HUES64 (cell line): ENCODE data around the gene PACSIN3.
"Not testable (repeated sequence)": the region's sequence is repeated elsewhere in the genome, so short reads cannot be mapped to it uniquely, and the experiment has no call there.

ENCODE experiments used
- H3K27ac ChIP-seq: 2 replicates; pipeline ENCODE4 v1.7.0; 2013; ENCODE audit warnings: low read depth, low read length, inconsistent platforms
- H3K27me3 ChIP-seq: 2 replicates; pipeline ENCODE4 v1.6.1; 2013; ENCODE audit warnings: mild to moderate bottlenecking, low read length; ENCODE audit not compliant: insufficient read depth
- H3K36me3 ChIP-seq: 2 replicates; pipeline ENCODE4 v1.6.1; 2013; ENCODE audit warnings: mild to moderate bottlenecking, low read length; ENCODE audit not compliant: insufficient read depth
- H3K4me1 ChIP-seq: 2 replicates; pipeline ENCODE4 v1.6.1; 2013; ENCODE audit warnings: mild to moderate bottlenecking, low read length, moderate library complexity; ENCODE audit not compliant: insufficient read depth
- H3K4me3 ChIP-seq: 2 replicates; pipeline ENCODE4 v1.5.1; 2013; ENCODE audit warnings: mild to moderate bottlenecking, low read length, moderate library complexity
- H3K9ac ChIP-seq: 2 replicates; pipeline ENCODE4 v1.6.1; 2013; ENCODE audit warnings: mild to moderate bottlenecking, low read depth, low read length
- H3K9me3 ChIP-seq: 2 replicates; pipeline ENCODE4 v1.6.1; 2013; ENCODE audit warnings: low read depth, low read length; ENCODE audit not compliant: insufficient read depth
- WGBS: fragments of 150-250, 120-280 bp; methylation state at CpG from one replicate; pipeline ENCODE4 v1.1.7; 2013; ENCODE audit warnings: missing lambda C conversion rate; 5-methylcytosine and 5-hydroxymethylcytosine counted together

The PACSIN3 gene

DNA sequence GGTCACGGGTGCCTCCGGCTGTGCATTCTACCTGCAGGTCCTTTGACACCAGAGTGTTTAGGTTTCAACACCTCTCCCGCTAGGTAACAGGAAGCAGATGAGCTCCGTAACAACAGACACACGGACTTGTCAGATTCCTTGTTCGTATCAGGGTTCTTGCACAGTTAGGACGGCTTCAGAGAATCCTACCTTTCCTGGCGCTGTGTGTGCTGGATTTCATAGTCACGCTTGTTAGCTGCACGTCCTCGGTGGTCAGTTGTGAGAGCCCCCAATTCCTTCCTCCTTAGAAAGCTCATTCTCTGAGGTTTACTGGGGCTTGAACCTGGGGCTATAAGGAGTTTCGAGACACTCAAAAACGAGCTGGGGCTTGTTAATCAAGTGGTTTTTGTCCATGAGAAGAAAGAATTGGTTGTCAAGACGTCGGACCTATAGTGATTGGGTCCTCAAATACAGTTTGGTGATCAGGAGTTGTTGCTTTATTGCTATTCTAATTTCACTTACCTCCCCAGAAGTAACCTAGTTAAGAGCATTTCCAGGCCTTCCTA, 29.2 kb upstream of the PACSIN3 start:
- H3K36me3 ChIP-seq = peaks cover 19% of the 10 kb centered on the region
- H3K4me3 ChIP-seq = peak overlapping the region; percentile 79
- peak overlapping the region; percentile 96 for H3K9ac ChIP-seq
- H3K27me3 ChIP-seq = no peaks in the 10 kb centered on the region
- peaks cover 15% of the 10 kb centered on the region; the same call in 1 of the 2 replicates for H3K4me1 ChIP-seq
- H3K27ac ChIP-seq = peak overlapping the region; percentile 91
- H3K9me3 ChIP-seq = no peaks in the 10 kb centered on the region
- 5% methylated on average over 15 of the region's 15 CpGs for WGBS

GRCh38 chr11:47213950-47214565, 27.8 kb upstream of the PACSIN3 start:
- WGBS = 89% methylated on average over 20 of the region's 20 CpGs
- H3K36me3 ChIP-seq = peaks cover 8% of the 10 kb centered on the region
- H3K4me1 ChIP-seq = peaks cover 15% of the 10 kb centered on the region; the same call in 1 of the 2 replicates
- peak overlapping the region; percentile 79 for H3K4me3 ChIP-seq
- peak overlapping the region; percentile 54 for H3K9ac ChIP-seq
- H3K27me3 ChIP-seq = no peaks in the 10 kb centered on the region
- H3K27ac ChIP-seq = no peak overlapping the region
- H3K9me3 ChIP-seq = no peaks in the 10 kb centered on the region

DNA sequence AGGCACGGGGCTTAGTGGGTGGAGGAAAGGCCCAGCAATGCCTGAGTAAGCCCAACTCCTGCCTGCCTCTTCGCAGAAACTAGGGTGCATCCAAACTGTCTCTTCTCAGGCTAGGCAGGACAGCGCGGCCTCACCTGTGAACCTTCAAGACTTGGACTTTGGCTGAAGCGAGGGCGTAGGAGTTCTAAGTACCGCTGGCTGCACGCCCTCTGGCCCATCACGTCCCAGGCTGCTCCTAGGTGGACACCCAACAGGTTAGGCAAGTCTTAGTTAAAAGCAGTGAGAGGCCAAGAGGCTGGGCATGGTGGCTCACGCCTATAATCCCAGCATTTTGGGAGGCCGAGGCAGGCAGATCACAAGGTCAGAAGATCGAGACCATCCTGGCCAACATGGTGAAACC, 26.7 kb upstream of the PACSIN3 start:
- Histone ChIP-seq H3K9ac (no peak overlapping the region), H3K27me3 (no peaks in the 10 kb centered on the region), H3K4me1 (peaks cover 15% of the 10 kb centered on the region; the same call in 1 of the 2 replicates), H3K36me3 (peaks cover 2% of the 10 kb centered on the region), H3K27ac (no peak overlapping the region), H3K4me3 (no peak overlapping the region), H3K9me3 (no peaks in the 10 kb centered on the region)
- 93% methylated on average over 12 of the region's 12 CpGs for WGBS

DNA sequence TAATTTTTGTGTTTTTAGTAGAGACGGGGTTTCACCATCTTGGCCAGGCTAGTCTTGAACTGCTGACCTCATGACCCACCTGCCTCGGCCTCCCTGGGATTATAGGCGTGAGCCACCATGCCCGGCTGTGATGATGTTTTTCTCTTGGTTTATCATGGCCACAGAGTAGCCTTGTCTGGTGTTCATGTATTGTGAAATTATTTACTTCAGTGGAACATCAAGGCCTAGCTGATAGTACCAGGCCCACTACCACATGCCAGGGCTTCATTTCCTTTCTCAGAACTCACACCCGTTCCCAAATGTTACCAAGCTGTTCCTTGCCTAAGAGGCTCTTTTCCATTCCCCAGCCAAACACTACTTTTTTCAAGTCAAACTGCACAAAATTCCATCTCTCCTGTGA, 22.4 kb upstream of the PACSIN3 start:
- H3K36me3 ChIP-seq = no peaks in the 10 kb centered on the region
- H3K9ac ChIP-seq = no peak overlapping the region
- H3K4me3 ChIP-seq = no peak overlapping the region
- WGBS = 94% methylated on average over 5 of the region's 5 CpGs
- no peak overlapping the region for H3K27ac ChIP-seq
- H3K4me1 ChIP-seq = peaks cover 7% of the 10 kb centered on the region
- H3K9me3 ChIP-seq = no peaks in the 10 kb centered on the region
- no peaks in the 10 kb centered on the region for H3K27me3 ChIP-seq

DNA sequence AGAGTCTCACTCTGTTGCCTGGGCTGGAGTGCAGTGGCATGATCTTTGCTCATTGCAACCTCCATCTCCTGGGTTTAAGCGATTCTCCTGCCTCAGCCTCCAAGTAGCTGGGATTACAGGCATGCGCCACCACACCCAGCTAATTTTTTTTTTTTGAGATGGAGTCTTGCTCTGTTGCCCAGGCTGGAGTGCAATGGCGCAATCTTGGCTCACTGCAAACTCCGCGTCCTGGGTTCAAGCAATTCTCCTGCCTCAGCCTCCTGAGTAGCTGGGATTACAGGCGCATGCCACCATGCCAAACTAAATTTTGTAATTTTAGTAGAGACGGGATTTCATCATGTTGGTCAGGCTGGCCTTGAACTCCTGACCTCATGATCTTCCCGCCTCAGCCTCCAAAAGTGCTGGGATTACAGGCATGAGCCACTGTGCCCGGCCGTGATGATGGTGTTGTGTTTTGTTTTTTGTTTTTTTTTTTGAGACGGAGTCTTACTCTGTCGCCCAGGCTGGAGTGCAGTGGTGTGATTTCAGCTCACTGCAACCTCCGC, 21.8 kb upstream of the PACSIN3 start:
- H3K9ac ChIP-seq, H3K27ac ChIP-seq, H3K27me3 ChIP-seq, H3K4me1 ChIP-seq, H3K9me3 ChIP-seq, H3K36me3 ChIP-seq, H3K4me3 ChIP-seq: not testable (repeated sequence)
- 95% methylated on average over 13 of the region's 13 CpGs for WGBS

GRCh38 chr11:47207459-47207858, 21.2 kb upstream of the PACSIN3 start:
- no peaks in the 10 kb centered on the region for H3K27me3 ChIP-seq
- no peak overlapping the region for H3K27ac ChIP-seq
- no peaks in the 10 kb centered on the region for H3K36me3 ChIP-seq
- peaks cover 7% of the 10 kb centered on the region for H3K4me1 ChIP-seq
- H3K9ac ChIP-seq = no peak overlapping the region
- H3K4me3 ChIP-seq = no peak overlapping the region
- 89% methylated on average over 6 of the region's 6 CpGs for WGBS
- H3K9me3 ChIP-seq = no peaks in the 10 kb centered on the region

- not testable (repeated sequence) for H3K9me3 ChIP-seq, H3K36me3 ChIP-seq, H3K27ac ChIP-seq, H3K27me3 ChIP-seq, H3K9ac ChIP-seq, H3K4me1 ChIP-seq, H3K4me3 ChIP-seq
- whole genome bisulfite sequencing = 96% methylated on average over 5 of the region's 5 CpGs
Measured at GRCh38 chr11:47206577-47206976, 20.3 kb upstream of the PACSIN3 start.

DNA sequence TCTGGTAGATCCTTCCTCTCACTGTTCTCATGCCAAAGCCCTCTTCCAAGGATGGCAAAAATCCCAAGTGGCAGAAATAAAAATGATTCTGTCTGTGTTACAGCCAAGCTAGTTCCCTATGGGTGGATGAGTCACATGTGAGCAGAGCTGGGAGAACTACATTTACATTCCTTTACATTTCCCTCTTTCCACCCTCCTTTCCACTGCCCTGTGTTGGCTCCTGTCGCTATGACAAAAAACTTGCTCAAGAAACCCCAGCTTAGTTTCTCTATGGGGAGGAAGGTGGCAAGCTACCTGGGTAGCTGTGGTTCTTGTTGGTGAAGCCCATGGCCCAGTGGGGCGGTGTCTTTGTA, 18.4 kb upstream of the PACSIN3 start:
- Histone ChIP-seq H3K4me3 (no peak overlapping the region), H3K27ac (peak overlapping the region; percentile 11; the same call in 1 of the 2 replicates), H3K9me3 (no peaks in the 10 kb centered on the region), H3K4me1 (peaks cover 7% of the 10 kb centered on the region), H3K27me3 (no peaks in the 10 kb centered on the region), H3K9ac (no peak overlapping the region), H3K36me3 (no peaks in the 10 kb centered on the region)
- WGBS = 51% methylated on average over 2 of the region's 2 CpGs

DNA sequence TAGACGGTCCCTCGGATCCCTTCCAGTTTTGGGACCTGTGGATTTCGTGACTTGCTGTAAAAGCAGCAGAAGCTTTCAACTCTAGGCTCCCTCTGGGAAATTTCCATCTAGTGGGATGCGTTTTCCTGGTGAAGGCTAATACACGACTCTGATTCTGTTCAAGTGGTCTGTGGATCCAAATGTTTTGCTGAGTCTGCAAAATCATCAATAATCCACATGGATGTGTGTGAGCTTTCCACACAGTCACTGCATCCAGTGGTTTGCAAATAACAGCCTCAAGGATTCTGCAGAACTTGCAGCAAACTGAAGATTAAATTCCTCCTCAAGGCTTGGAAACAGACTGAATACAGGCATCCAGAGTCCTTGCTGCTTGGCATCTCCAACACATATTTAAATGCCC, 16.3 kb upstream of the PACSIN3 start:
- no peak overlapping the region for H3K27ac ChIP-seq
- no peaks in the 10 kb centered on the region for H3K27me3 ChIP-seq
- no peaks in the 10 kb centered on the region for H3K9me3 ChIP-seq
- 94% methylated on average over 5 of the region's 5 CpGs for WGBS
- H3K4me1 ChIP-seq = peaks cover 7% of the 10 kb centered on the region
- H3K36me3 ChIP-seq = no peaks in the 10 kb centered on the region
- no peak overlapping the region for H3K4me3 ChIP-seq
- no peak overlapping the region for H3K9ac ChIP-seq

GRCh38 chr11:47201015-47201414, 14.8 kb upstream of the PACSIN3 start:
- Histone ChIP-seq H3K4me1 (peaks cover 7% of the 10 kb centered on the region), H3K9me3 (no peaks in the 10 kb centered on the region), H3K9ac (no peak overlapping the region), H3K36me3 (no peaks in the 10 kb centered on the region), H3K27me3 (no peaks in the 10 kb centered on the region), H3K4me3 (no peak overlapping the region), H3K27ac (no peak overlapping the region)
- 91% methylated on average over 4 of the region's 4 CpGs for WGBS

GRCh38 chr11:47198161-47198560, 11.9 kb upstream of the PACSIN3 start:
- H3K9ac ChIP-seq, H3K9me3 ChIP-seq, H3K36me3 ChIP-seq, H3K27ac ChIP-seq, H3K4me1 ChIP-seq, H3K27me3 ChIP-seq, H3K4me3 ChIP-seq: not testable (repeated sequence)
- WGBS = 94% methylated on average over 9 of the region's 9 CpGs
